Transverse colon (tissue), 4 donors: ENCODE measurements around the gene RHOC. TPM values are rescaled to one million over a fixed set of nuclear protein-coding genes. Genes with fewer than 3 reads are reported as not detected.
A peak's percentile ranks its signal among the peaks of the same experiment; 100 is the strongest.

ENCODE experiments used
- DNase-seq: peaks from one replicate; pipeline ENCODE4 v3.0.0-alpha.2; 2019
- H3K27ac ChIP-seq, 4 donors: fragments of 200-600 bp; sonication (generic); 2 replicates each; pipeline ENCODE4 v1.5.1; 2016 to 2018; ENCODE audit warnings: inconsistent platforms in 4 of 4
- H3K27me3 ChIP-seq: fragments of 200-600 bp; sonication (generic); 2 replicates; pipeline ENCODE4 v1.5.1; 2017; ENCODE audit warnings: inconsistent platforms
- H3K36me3 ChIP-seq, 4 donors: fragments of 200-600 bp; sonication (generic); 2 replicates each; pipeline ENCODE4 v1.5.1; 2017 to 2019; ENCODE audit warnings: inconsistent platforms in 4 of 4
- H3K4me1 ChIP-seq, 4 donors: fragments of 200-600 bp; sonication (generic); 2 replicates each; pipeline ENCODE4 v1.5.1; 2017 to 2020; ENCODE audit warnings: inconsistent platforms in 4 of 4
- H3K4me3 ChIP-seq, 4 donors: fragments of 200-600 bp; sonication (generic); 1 replicate in 1 of 4; 2 replicates in 3 of 4; pipeline versions ENCODE4 v1.5.1 to v1.6.1; 2017 to 2019; ENCODE audit warnings: inconsistent platforms in 4 of 4
- H3K9me3 ChIP-seq, 2 donors: fragments of 200-600 bp; sonication (generic); 2 replicates each; pipeline ENCODE4 v1.5.1; 2017 to 2019; ENCODE audit warnings: inconsistent platforms in 2 of 2
- CTCF ChIP-seq, 5 experiments: fragments of 200-600 bp in 3 of 5; fragments of 450-650 bp in 2 of 5; sonication (generic) in 3 of 5; IDR thresholded peaks; 1 replicate in 2 of 5; 2 replicates in 3 of 5; pipeline ENCODE4 v1.5.1; 2016 to 2017; ENCODE audit warnings: antibody characterized with exemption in 5 of 5, inconsistent platforms in 3 of 5, mild to moderate bottlenecking in 2 of 5, moderate library complexity in 1 of 5
- EP300 ChIP-seq: sonication (generic); formaldehyde crosslinking; IDR thresholded peaks from one replicate; pipeline ENCODE4 v1.6.1; 2017; ENCODE audit warnings: antibody characterized with exemption, low read depth
- POLR2A ChIP-seq: fragments of 450-650 bp; IDR thresholded peaks from one replicate; pipeline ENCODE4 v1.6.1; 2016; ENCODE audit warnings: antibody characterized with exemption, mild to moderate bottlenecking, moderate library complexity
- POLR2AphosphoS5 ChIP-seq, 3 donors: sonication (generic); formaldehyde crosslinking; IDR thresholded peaks; one replicate each; pipeline ENCODE4 v1.6.1; 2016; ENCODE audit warnings: antibody characterized with exemption in 3 of 3
- WGBS, 2 donors: methylation state at CpG; one replicate each; pipeline ENCODE4 v1.1.5; 2018; ENCODE audit warnings: low coverage in 1 of 2; 5-methylcytosine and 5-hydroxymethylcytosine counted together
- in situ Hi-C, 4 donors: fragments of 200-750 bp; cut with MboI; loops; one replicate each; pipeline versions ENCODE4 v1.15.0 to v1.15.1; 2017; ENCODE audit warnings: low sequenced_read_pairs in 3 of 4, low pct_ligation_motif_present in 1 of 4, low pct_unique_long_range_greater_than_20kb in 1 of 4
- intact Hi-C: fragments of 100-400 bp; cut with DNase I; formaldehyde crosslinking; loops from one replicate; pipeline ENCODE4 v1.15.1; 2023; ENCODE audit warnings: low total_unique reads
- total RNA-seq, 4 donors: library from RNA; depleted of rRNA; stranded (reverse); fragments of >200 nt; gene quantifications; one replicate each; pipeline ENCODE4 v1.1.0, GENCODE V29; 2016

RHOC gene
- total RNA-seq, 4 donors from 2014 or later, result 438 to 737 (median 617) TPM

- H3K27me3 ChIP-seq, result no peaks in the 10 kb centered on the region
- H3K4me3 ChIP-seq, result no peak overlapping the region
- in situ Hi-C loops, result no loop called here
- no peak overlapping the region for H3K27ac ChIP-seq
- no peaks in the 10 kb centered on the region for H3K9me3 ChIP-seq
- 89 to 95% methylated on average over 3 of the region's 3 CpGs for WGBS, 2 donors
- DNase-seq, result no peak
- TF ChIP-seq CTCF (IDR thresholded peaks at IDR 0.05) (no peak), POLR2AphosphoS5 (IDR thresholded peaks at IDR 0.05) (no peak), POLR2A (no peak), EP300 (no peak)
- intact Hi-C loops, result no loop called here
- H3K36me3 ChIP-seq, result no peaks in the 10 kb centered on the region
- H3K4me1 ChIP-seq, result peaks cover 11 to 24% (median 16%) of the 10 kb centered on the region in 4 donors
Measured at GRCh38 chr1:112676543-112676942, 30.4 kb downstream of the RHOC start.

DNA sequence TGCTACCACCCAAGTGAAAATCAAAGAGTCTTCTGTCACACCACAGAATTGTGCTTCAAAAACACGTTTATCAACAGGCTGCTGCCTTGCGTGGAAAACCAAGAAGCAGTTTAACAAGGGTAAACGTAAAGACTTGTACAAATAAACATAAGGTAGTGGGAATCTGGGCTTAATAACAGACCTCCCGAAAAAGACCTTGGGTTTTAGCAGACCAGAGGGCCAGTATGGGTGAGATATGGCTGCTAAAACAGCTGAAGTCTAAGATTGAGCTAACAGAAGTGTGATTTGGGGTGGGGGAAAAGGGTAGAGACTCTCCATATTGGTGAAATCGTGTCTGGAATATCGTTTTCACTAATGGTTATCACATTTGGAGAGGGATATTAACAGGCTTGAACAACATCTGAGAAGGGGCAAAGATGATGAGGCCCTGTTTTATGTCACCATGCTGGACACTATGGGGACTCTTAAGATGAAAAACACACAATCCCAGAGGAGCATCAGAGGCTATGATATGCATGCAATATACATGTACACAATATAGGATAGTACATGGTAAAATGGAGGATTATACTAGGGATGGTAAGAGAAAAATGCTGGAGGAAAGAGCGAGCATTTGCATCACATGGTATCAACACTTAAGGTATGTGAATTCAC is 31.1 kb downstream of the RHOC start:
- H3K27ac ChIP-seq, result peak overlapping the region; percentile 85 to 94 (median 91)
- in situ Hi-C loops (no loop called here), intact Hi-C loops (no loop called here)
- 50 to 74% methylated on average over 5 to 7 of the region's 7 CpGs for WGBS, 2 donors
- no peak for DNase-seq
- H3K4me3 ChIP-seq, result peak overlapping the region in 3 of 4 donors; percentile 68 to 89 (median 79)
- H3K9me3 ChIP-seq, result no peaks in the 10 kb centered on the region
- H3K27me3 ChIP-seq, result no peaks in the 10 kb centered on the region
- TF ChIP-seq POLR2AphosphoS5 (IDR thresholded peaks at IDR 0.05) (no peak), EP300 (no peak), POLR2A (no peak), CTCF (IDR thresholded peaks at IDR 0.05) (no peak)
- H3K36me3 ChIP-seq, result no peaks in the 10 kb centered on the region
- peaks cover 11 to 24% (median 16%) of the 10 kb centered on the region in 4 donors for H3K4me1 ChIP-seq

GRCh38 chr1:112674986-112675727 is 31.8 kb downstream of the RHOC start:
- H3K27ac ChIP-seq, result peak overlapping the region; percentile 85 to 94 (median 91)
- H3K4me3 ChIP-seq, result peak overlapping the region; percentile 68 to 89 (median 78)
- intact Hi-C loops, result no loop called here
- in situ Hi-C loops, result no loop called here
- DNase-seq, result peak; percentile 53
- H3K9me3 ChIP-seq, result no peaks in the 10 kb centered on the region
- TF ChIP-seq EP300, result no peak
- TF ChIP-seq CTCF (IDR thresholded peaks at IDR 0.05), result no peak
- no peak for TF ChIP-seq POLR2AphosphoS5 (IDR thresholded peaks at IDR 0.05)
- no peak for TF ChIP-seq POLR2A
- WGBS, 2 donors, result 0% methylated on average over 2 to 34 of the region's 68 CpGs
- no peaks in the 10 kb centered on the region for H3K27me3 ChIP-seq
- H3K4me1 ChIP-seq, result peaks cover 11 to 24% (median 16%) of the 10 kb centered on the region in 4 donors
- no peaks in the 10 kb centered on the region for H3K36me3 ChIP-seq

GRCh38 chr1:112674440-112674985 is 32.4 kb downstream of the RHOC start, which contains the start of gene MOV10:
Gene MOV10, plus strand, starts transcription at chr1:112674659. Its CDS starts 254 bp downstream, at chr1:112674913.
- intact Hi-C loops, result no loop called here

More at GRCh38 chr1:112674440-112674985, 32.4 kb downstream of the RHOC start, which contains the start of gene MOV10:
- H3K36me3 ChIP-seq, result peaks cover 0 to 5% (median 0%) of the 10 kb centered on the region in 4 donors
- DNase-seq, result peak; percentile 73
- peaks cover 11 to 24% (median 16%) of the 10 kb centered on the region in 4 donors for H3K4me1 ChIP-seq
- H3K4me3 ChIP-seq, result peak within 1 kb of the TSS; percentile 68 to 89 (median 78)
- H3K9me3 ChIP-seq, result no peaks in the 10 kb centered on the region
- TF ChIP-seq EP300, result no peak
- TF ChIP-seq POLR2AphosphoS5 (IDR thresholded peaks at IDR 0.05), result peak; percentile 4 to 53 (median 22)
- TF ChIP-seq POLR2A, result peak; percentile 51
- in situ Hi-C loops, result no loop called here
- peak within 1 kb of the TSS; percentile 85 to 94 (median 91) for H3K27ac ChIP-seq
- 0% methylated on average over 5 to 30 of the region's 30 CpGs for WGBS, 2 donors
- no peaks in the 10 kb centered on the region for H3K27me3 ChIP-seq
